Natural killer cell (primary cell): ENCODE data around the gene NT5DC4. TPM values are rescaled to one million over a fixed set of nuclear protein-coding genes. Genes with fewer than 3 reads are reported as not detected.

Experiments used
- ATAC-seq, 3 donors: fragments of 150-1000 bp in 2 of 3; fragments of 200-7000 bp in 1 of 3; cut with Tn5 transposase; 1 replicate in 1 of 3; 2 replicates in 2 of 3; pipeline ENCODE4 v1.10.0; 2021; ENCODE audit warnings: mild to moderate bottlenecking in 2 of 3, moderate library complexity in 2 of 3
- DNase-seq, 2 donors: peaks; one replicate each; pipeline versions ENCODE4 v3.0.0 to v3.0.0-alpha.2; 2013 to 2021; ENCODE audit warnings: mixed read lengths in 1 of 2
- H3K27ac ChIP-seq: one replicate; pipeline ENCODE4 v1.5.1; 2013; ENCODE audit warnings: mild to moderate bottlenecking, low read length
- H3K27me3 ChIP-seq: one replicate; pipeline ENCODE4 v1.6.1; 2013; ENCODE audit warnings: low read length; ENCODE audit not compliant: control insufficient read depth, insufficient read depth
- H3K36me3 ChIP-seq: one replicate; pipeline ENCODE4 v1.6.1; 2013; ENCODE audit warnings: low read length; ENCODE audit not compliant: control insufficient read depth, insufficient read depth
- H3K4me1 ChIP-seq: one replicate; pipeline ENCODE4 v1.6.1; 2013; ENCODE audit warnings: low read length; ENCODE audit not compliant: control insufficient read depth, insufficient read depth
- H3K4me3 ChIP-seq: one replicate; pipeline ENCODE4 v1.5.1; 2013; ENCODE audit warnings: low read length
- H3K9me3 ChIP-seq: one replicate; pipeline ENCODE4 v1.6.1; 2013; ENCODE audit warnings: low read length; ENCODE audit not compliant: control insufficient read depth, insufficient read depth
- H3K27ac Mint-ChIP-seq, 2 donors: one replicate each; pipeline ENCODE4 v1.8.0; 2022; ENCODE audit warnings: mild to moderate bottlenecking in 2 of 2, mixed read lengths in 2 of 2, moderate library complexity in 1 of 2
- H3K27me3 Mint-ChIP-seq, 2 donors: one replicate each; pipeline ENCODE4 v1.8.0; 2022; ENCODE audit warnings: low read depth in 2 of 2, mixed read lengths in 2 of 2
- H3K36me3 Mint-ChIP-seq: one replicate; pipeline ENCODE4 v1.8.0; 2022; ENCODE audit warnings: mixed read lengths
- H3K4me1 Mint-ChIP-seq, 2 donors: one replicate each; pipeline ENCODE4 v1.8.0; 2022; ENCODE audit warnings: mixed read lengths in 2 of 2
- H3K4me3 Mint-ChIP-seq: one replicate; pipeline ENCODE4 v1.8.0; 2022; ENCODE audit warnings: mild to moderate bottlenecking, moderate library complexity, mixed read lengths
- H3K9me3 Mint-ChIP-seq, 2 donors: one replicate each; pipeline ENCODE4 v1.8.0; 2022; ENCODE audit warnings: mixed read lengths in 2 of 2
- WGBS: methylation state at CpG from one replicate; pipeline ENCODE4 v1.1.7; 2013; ENCODE audit warnings: missing lambda C conversion rate; ENCODE audit not compliant: insufficient coverage; 5-methylcytosine and 5-hydroxymethylcytosine counted together
- intact Hi-C: fragments of 100-400 bp; cut with micrococcal nuclease; formaldehyde crosslinking; loops from one replicate; pipeline ENCODE4 v1.14.2; 2022
- total RNA-seq, 4 donors: library from RNA; stranded (reverse); fragments of 120-200 nt in 1 of 4; gene quantifications; one replicate each; pipeline versions ENCODE4 v1.2.3 to v1.2.4, GENCODE V29; 2013 to 2022
- TF ChIP-seq, protein P1 (sequence below): fragments of 200-600 bp; IDR thresholded peaks from one replicate; pipeline ENCODE4 v1.8.0; 2022; ENCODE audit warnings: antibody characterized with exemption

Gene NT5DC4
- total RNA-seq, 3 donors from 2014 or later (not counting 1 experiment from before 2014, with no cell fraction given): 0.45 to 2.0 TPM; not detected in 1

GRCh38 chr2:112787729-112788393 lies 67.0 kb downstream of the NT5DC4 start:
- Mint-ChIP-seq H3K4me3 (no peak overlapping the region), H3K27me3 (peaks cover 7 to 29% of the 10 kb centered on the region in 2 donors), H3K27ac (no peak overlapping the region), H3K36me3 (no peaks in the 10 kb centered on the region), H3K9me3 (no peaks in the 10 kb centered on the region), H3K4me1 (peaks cover 0 to 6% of the 10 kb centered on the region in 2 donors)
- Histone ChIP-seq H3K4me1 (no peaks in the 10 kb centered on the region), H3K9me3 (no peaks in the 10 kb centered on the region), H3K4me3 (no peak overlapping the region), H3K36me3 (no peaks in the 10 kb centered on the region), H3K27me3 (no peaks in the 10 kb centered on the region), H3K27ac (no peak overlapping the region)
- DNase-seq (no peak), ATAC-seq (peak in 1 of 3 donors; percentile 69)
- TF ChIP-seq, protein P1, sequence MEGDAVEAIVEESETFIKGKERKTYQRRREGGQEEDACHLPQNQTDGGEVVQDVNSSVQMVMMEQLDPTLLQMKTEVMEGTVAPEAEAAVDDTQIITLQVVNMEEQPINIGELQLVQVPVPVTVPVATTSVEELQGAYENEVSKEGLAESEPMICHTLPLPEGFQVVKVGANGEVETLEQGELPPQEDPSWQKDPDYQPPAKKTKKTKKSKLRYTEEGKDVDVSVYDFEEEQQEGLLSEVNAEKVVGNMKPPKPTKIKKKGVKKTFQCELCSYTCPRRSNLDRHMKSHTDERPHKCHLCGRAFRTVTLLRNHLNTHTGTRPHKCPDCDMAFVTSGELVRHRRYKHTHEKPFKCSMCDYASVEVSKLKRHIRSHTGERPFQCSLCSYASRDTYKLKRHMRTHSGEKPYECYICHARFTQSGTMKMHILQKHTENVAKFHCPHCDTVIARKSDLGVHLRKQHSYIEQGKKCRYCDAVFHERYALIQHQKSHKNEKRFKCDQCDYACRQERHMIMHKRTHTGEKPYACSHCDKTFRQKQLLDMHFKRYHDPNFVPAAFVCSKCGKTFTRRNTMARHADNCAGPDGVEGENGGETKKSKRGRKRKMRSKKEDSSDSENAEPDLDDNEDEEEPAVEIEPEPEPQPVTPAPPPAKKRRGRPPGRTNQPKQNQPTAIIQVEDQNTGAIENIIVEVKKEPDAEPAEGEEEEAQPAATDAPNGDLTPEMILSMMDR: no peak
- intact Hi-C loops: no loop called here
- WGBS: 100% methylated on average over 1 of the region's 4 CpGs

DNA sequence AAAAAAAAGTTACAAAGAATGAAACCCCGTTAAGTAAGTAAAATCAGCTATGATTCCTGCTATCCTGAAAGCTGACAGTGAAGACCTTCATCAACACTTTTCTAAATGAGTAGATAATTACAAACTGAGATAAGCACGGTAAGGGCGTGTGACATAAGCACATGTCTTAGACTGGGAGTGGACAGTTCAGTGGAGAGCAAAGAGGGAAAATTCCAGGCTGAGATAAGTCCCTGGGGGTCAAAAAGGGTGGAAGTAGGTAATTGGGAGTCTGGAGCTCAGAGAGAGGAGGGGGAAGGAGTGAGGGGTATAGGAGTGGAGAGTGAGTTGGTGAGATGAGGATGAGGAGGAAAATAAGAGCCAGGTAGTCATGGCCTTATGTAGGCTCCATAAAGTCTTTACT lies 67.8 kb downstream of the NT5DC4 start:
- Histone ChIP-seq H3K9me3 (no peaks in the 10 kb centered on the region), H3K4me3 (no peak overlapping the region), H3K27ac (no peak overlapping the region), H3K36me3 (no peaks in the 10 kb centered on the region), H3K4me1 (no peaks in the 10 kb centered on the region), H3K27me3 (no peaks in the 10 kb centered on the region)
- H3K27me3 Mint-ChIP-seq: peaks cover 5 to 23% of the 10 kb centered on the region in 2 donors
- DNase-seq (no peak), ATAC-seq (no peak)
- WGBS: 96% methylated on average over 2 of the region's 3 CpGs
- H3K4me3 Mint-ChIP-seq: no peak overlapping the region
- no peaks in the 10 kb centered on the region for H3K9me3 Mint-ChIP-seq
- H3K27ac Mint-ChIP-seq: no peak overlapping the region
- H3K4me1 Mint-ChIP-seq: peaks cover 6 to 11% of the 10 kb centered on the region in 2 donors
- intact Hi-C loops: no loop called here
- no peaks in the 10 kb centered on the region for H3K36me3 Mint-ChIP-seq
- TF ChIP-seq, protein P1: no peak

Other genes starting within 250 kb of the NT5DC4 start
- 10 to 100 TPM; 14.3 to 26.8 (median 26.4) TPM for gene TTL, start 238.9 kb upstream of the NT5DC4 start, total RNA-seq
- gene POLR1B, start 178.6 kb upstream of the NT5DC4 start, total RNA-seq: 10 to 100 TPM; 16.2 to 26.5 (median 22.1) TPM
- gene CHCHD5, start 136.4 kb upstream of the NT5DC4 start, total RNA-seq: 10 to 100 TPM; 21.9 to 24.1 (median 22.4) TPM
- 100 to 1,000 TPM; 193 to 241 (median 233) TPM for gene SLC20A1, start 75.1 kb upstream of the NT5DC4 start, total RNA-seq
- 1 to 10 TPM; 1.2 to 3.4 (median 1.2) TPM for gene CKAP2L, start 43.6 kb downstream of the NT5DC4 start, total RNA-seq
- 1 to 10 TPM in 1 of 3 donors, under 1 TPM in 1, not detected in 1; 0.45 to 1.6 TPM for gene IL1A, start 63.5 kb downstream of the NT5DC4 start, total RNA-seq
- 100 to 1,000 TPM in 2 of 3 donors, 10 to 100 TPM in 1; 92.6 to 250 (median 110) TPM for gene IL1B, start 115.8 kb downstream of the NT5DC4 start, total RNA-seq
- gene IL37, start 190.1 kb downstream of the NT5DC4 start, total RNA-seq: not detected